ENCODE data around the gene HIGD1C. TPM values are rescaled to one million over a fixed set of nuclear protein-coding genes. Genes with fewer than 3 reads are reported as not detected.

The HIGD1C gene
- total RNA-seq, 3 donors from 2014 or later, result not detected

- Mint-ChIP-seq H3K4me1 (ENCODE audit: low read depth) (peaks cover 26% of the 10 kb centered on the region), H3K9me3 (no peaks in the 10 kb centered on the region), H3K4me3 (no peak overlapping the region), H3K36me3 (ENCODE audit: insufficient read depth) (peaks cover 27% of the 10 kb centered on the region), H3K27me3 (ENCODE audit: low read depth) (no peaks in the 10 kb centered on the region)
- ATAC-seq (peak; percentile 56 to 62), DNase-seq (no peak)
Observed at GRCh38 chr12:50985322-50985721, 33.0 kb downstream of the HIGD1C start.

- Mint-ChIP-seq H3K9me3 (no peaks in the 10 kb centered on the region), H3K36me3 (ENCODE audit: insufficient read depth) (peaks cover 33% of the 10 kb centered on the region), H3K4me1 (ENCODE audit: low read depth) (peaks cover 31% of the 10 kb centered on the region), H3K27me3 (ENCODE audit: low read depth) (no peaks in the 10 kb centered on the region), H3K4me3 (no peak overlapping the region)
- peak; percentile 30 to 44 for ATAC-seq
- no peak for DNase-seq
Observed at GRCh38 chr12:50986966-50987737, 34.8 kb downstream of the HIGD1C start.

GRCh38 chr12:50988051-50988450 is 35.7 kb downstream of the HIGD1C start:
- Mint-ChIP-seq H3K4me3 (no peak overlapping the region), H3K9me3 (no peaks in the 10 kb centered on the region), H3K27me3 (ENCODE audit: low read depth) (no peaks in the 10 kb centered on the region), H3K36me3 (ENCODE audit: insufficient read depth) (peaks cover 34% of the 10 kb centered on the region), H3K4me1 (ENCODE audit: low read depth) (peaks cover 31% of the 10 kb centered on the region)
- ATAC-seq (no peak), DNase-seq (no peak)

- DNase-seq (no peak), ATAC-seq (no peak)
- H3K27me3 Mint-ChIP-seq (ENCODE audit: low read depth), result no peaks in the 10 kb centered on the region
- H3K4me1 Mint-ChIP-seq (ENCODE audit: low read depth), result peaks cover 31% of the 10 kb centered on the region
- peaks cover 34% of the 10 kb centered on the region for H3K36me3 Mint-ChIP-seq (ENCODE audit: insufficient read depth)
- no peaks in the 10 kb centered on the region for H3K9me3 Mint-ChIP-seq
- no peak overlapping the region for H3K4me3 Mint-ChIP-seq
Observed at GRCh38 chr12:50988871-50989270, 36.5 kb downstream of the HIGD1C start.

GRCh38 chr12:50990147-50990727 is 37.9 kb downstream of the HIGD1C start:
- H3K36me3 Mint-ChIP-seq (ENCODE audit: insufficient read depth), result peaks cover 39% of the 10 kb centered on the region
- H3K9me3 Mint-ChIP-seq, result no peaks in the 10 kb centered on the region
- no peak for ATAC-seq
- DNase-seq, result no peak
- H3K27me3 Mint-ChIP-seq (ENCODE audit: low read depth), result no peaks in the 10 kb centered on the region
- H3K4me3 Mint-ChIP-seq, result no peak overlapping the region
- H3K4me1 Mint-ChIP-seq (ENCODE audit: low read depth), result peaks cover 21% of the 10 kb centered on the region

- H3K9me3 Mint-ChIP-seq, result no peaks in the 10 kb centered on the region
- peaks cover 16% of the 10 kb centered on the region for H3K4me1 Mint-ChIP-seq (ENCODE audit: low read depth)
- no peak for ATAC-seq
- H3K27me3 Mint-ChIP-seq (ENCODE audit: low read depth), result no peaks in the 10 kb centered on the region
- peaks cover 45% of the 10 kb centered on the region for H3K36me3 Mint-ChIP-seq (ENCODE audit: insufficient read depth)
- H3K4me3 Mint-ChIP-seq, result no peak overlapping the region
- no peak for DNase-seq
Observed at GRCh38 chr12:50990791-50991190, 38.4 kb downstream of the HIGD1C start.

GRCh38 chr12:50991291-50991690 is 38.9 kb downstream of the HIGD1C start:
- Mint-ChIP-seq H3K9me3 (no peaks in the 10 kb centered on the region), H3K27me3 (ENCODE audit: low read depth) (no peaks in the 10 kb centered on the region), H3K4me3 (no peak overlapping the region), H3K4me1 (ENCODE audit: low read depth) (peaks cover 12% of the 10 kb centered on the region), H3K36me3 (ENCODE audit: insufficient read depth) (peaks cover 45% of the 10 kb centered on the region)
- no peak for DNase-seq
- no peak for ATAC-seq

GRCh38 chr12:50992819-50993218 is 40.5 kb downstream of the HIGD1C start:
- H3K4me1 Mint-ChIP-seq (ENCODE audit: low read depth), result peaks cover 6% of the 10 kb centered on the region
- ATAC-seq (no peak), DNase-seq (no peak)
- no peaks in the 10 kb centered on the region for H3K27me3 Mint-ChIP-seq (ENCODE audit: low read depth)
- no peaks in the 10 kb centered on the region for H3K9me3 Mint-ChIP-seq
- no peak overlapping the region for H3K4me3 Mint-ChIP-seq
- peaks cover 47% of the 10 kb centered on the region for H3K36me3 Mint-ChIP-seq (ENCODE audit: insufficient read depth)

- Mint-ChIP-seq H3K36me3 (ENCODE audit: insufficient read depth) (peaks cover 47% of the 10 kb centered on the region), H3K9me3 (no peaks in the 10 kb centered on the region), H3K27me3 (ENCODE audit: low read depth) (no peaks in the 10 kb centered on the region), H3K4me1 (ENCODE audit: low read depth) (peaks cover 13% of the 10 kb centered on the region), H3K4me3 (no peak overlapping the region)
- no peak for ATAC-seq
- DNase-seq, result no peak
Observed at GRCh38 chr12:50999093-50999492, 46.7 kb downstream of the HIGD1C start.

GRCh38 chr12:51000245-51000644 is 47.9 kb downstream of the HIGD1C start:
- H3K4me1 Mint-ChIP-seq (ENCODE audit: low read depth), result peaks cover 13% of the 10 kb centered on the region
- H3K27me3 Mint-ChIP-seq (ENCODE audit: low read depth), result no peaks in the 10 kb centered on the region
- no peaks in the 10 kb centered on the region for H3K9me3 Mint-ChIP-seq
- no peak overlapping the region for H3K4me3 Mint-ChIP-seq
- peaks cover 49% of the 10 kb centered on the region for H3K36me3 Mint-ChIP-seq (ENCODE audit: insufficient read depth)
- DNase-seq, result no peak
- ATAC-seq, result peak; percentile 71 to 89

GRCh38 chr12:51001799-51002198 is 49.5 kb downstream of the HIGD1C start:
- no peaks in the 10 kb centered on the region for H3K9me3 Mint-ChIP-seq

GRCh38 chr12:51004504-51004903 is 52.2 kb downstream of the HIGD1C start:
- H3K27me3 Mint-ChIP-seq (ENCODE audit: low read depth), result no peaks in the 10 kb centered on the region
- H3K36me3 Mint-ChIP-seq (ENCODE audit: insufficient read depth), result peaks cover 43% of the 10 kb centered on the region
- H3K9me3 Mint-ChIP-seq, result no peaks in the 10 kb centered on the region
- ATAC-seq, result no peak
- DNase-seq, result no peak
- peaks cover 17% of the 10 kb centered on the region for H3K4me1 Mint-ChIP-seq (ENCODE audit: low read depth)
- H3K4me3 Mint-ChIP-seq, result no peak overlapping the region

More at GRCh38 chr12:51001799-51002198, 49.5 kb downstream of the HIGD1C start:
- ATAC-seq (no peak), DNase-seq (no peak)
- Mint-ChIP-seq H3K36me3 (ENCODE audit: insufficient read depth) (peaks cover 49% of the 10 kb centered on the region), H3K4me3 (no peak overlapping the region), H3K27me3 (ENCODE audit: low read depth) (no peaks in the 10 kb centered on the region), H3K4me1 (ENCODE audit: low read depth) (peaks cover 13% of the 10 kb centered on the region)

GRCh38 chr12:51005030-51005429 is 52.7 kb downstream of the HIGD1C start:
- no peaks in the 10 kb centered on the region for H3K27me3 Mint-ChIP-seq (ENCODE audit: low read depth)
- no peak for ATAC-seq
- H3K4me1 Mint-ChIP-seq (ENCODE audit: low read depth), result peaks cover 19% of the 10 kb centered on the region
- no peak for DNase-seq
- no peak overlapping the region for H3K4me3 Mint-ChIP-seq
- H3K9me3 Mint-ChIP-seq, result no peaks in the 10 kb centered on the region
- H3K36me3 Mint-ChIP-seq (ENCODE audit: insufficient read depth), result peaks cover 41% of the 10 kb centered on the region

- H3K36me3 Mint-ChIP-seq (ENCODE audit: insufficient read depth), result peaks cover 37% of the 10 kb centered on the region
- no peak for DNase-seq
- H3K4me1 Mint-ChIP-seq (ENCODE audit: low read depth), result peaks cover 15% of the 10 kb centered on the region
- no peaks in the 10 kb centered on the region for H3K9me3 Mint-ChIP-seq
- H3K27me3 Mint-ChIP-seq (ENCODE audit: low read depth), result no peaks in the 10 kb centered on the region
- H3K4me3 Mint-ChIP-seq, result no peak overlapping the region
- no peak for ATAC-seq
Observed at GRCh38 chr12:51005671-51006070, 53.3 kb downstream of the HIGD1C start.
